Lower leg skin (tissue), 3 donors: ENCODE data around the gene TYW1B.
"Not testable (repeated sequence)": the region's sequence is repeated elsewhere in the genome, so short reads cannot be mapped to it uniquely, and the experiment has no call there.

Source experiments
- POLR2A ChIP-seq, 2 donors: fragments of 450-650 bp; IDR thresholded peaks; one replicate each; pipeline ENCODE4 v1.6.1; 2016 to 2017; ENCODE audit warnings: antibody characterized with exemption in 2 of 2, mild to moderate bottlenecking in 1 of 2, moderate library complexity in 1 of 2
- TF ChIP-seq, protein P1 (sequence below), 3 donors: fragments of 450-650 bp; IDR thresholded peaks; one replicate each; pipeline ENCODE4 v1.5.1; 2016; ENCODE audit warnings: antibody characterized with exemption in 3 of 3, mild to moderate bottlenecking in 3 of 3, moderate library complexity in 2 of 3

DNA sequence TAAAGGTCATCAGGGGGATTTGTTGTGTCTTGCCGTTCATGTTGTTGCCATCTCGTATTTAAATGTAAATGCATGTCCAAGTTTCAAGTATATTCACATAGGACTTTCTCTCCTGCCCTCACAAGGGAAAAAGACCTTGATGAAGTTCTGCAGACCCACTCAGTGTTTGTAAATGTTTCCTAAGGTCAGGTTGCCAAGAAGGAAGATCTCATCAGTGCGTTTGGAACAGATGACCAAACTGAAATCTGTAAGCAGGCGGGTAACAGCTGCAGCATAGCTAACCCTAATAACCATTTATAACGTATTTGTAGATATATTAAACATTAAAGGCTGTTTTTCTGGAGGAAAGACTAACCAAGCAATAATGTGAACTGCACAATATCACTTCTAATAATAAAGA, 2.6 kb upstream of the TYW1B start:
- not testable (repeated sequence) for TF ChIP-seq POLR2A (IDR thresholded peaks at IDR 0.05)
- TF ChIP-seq, protein P1, sequence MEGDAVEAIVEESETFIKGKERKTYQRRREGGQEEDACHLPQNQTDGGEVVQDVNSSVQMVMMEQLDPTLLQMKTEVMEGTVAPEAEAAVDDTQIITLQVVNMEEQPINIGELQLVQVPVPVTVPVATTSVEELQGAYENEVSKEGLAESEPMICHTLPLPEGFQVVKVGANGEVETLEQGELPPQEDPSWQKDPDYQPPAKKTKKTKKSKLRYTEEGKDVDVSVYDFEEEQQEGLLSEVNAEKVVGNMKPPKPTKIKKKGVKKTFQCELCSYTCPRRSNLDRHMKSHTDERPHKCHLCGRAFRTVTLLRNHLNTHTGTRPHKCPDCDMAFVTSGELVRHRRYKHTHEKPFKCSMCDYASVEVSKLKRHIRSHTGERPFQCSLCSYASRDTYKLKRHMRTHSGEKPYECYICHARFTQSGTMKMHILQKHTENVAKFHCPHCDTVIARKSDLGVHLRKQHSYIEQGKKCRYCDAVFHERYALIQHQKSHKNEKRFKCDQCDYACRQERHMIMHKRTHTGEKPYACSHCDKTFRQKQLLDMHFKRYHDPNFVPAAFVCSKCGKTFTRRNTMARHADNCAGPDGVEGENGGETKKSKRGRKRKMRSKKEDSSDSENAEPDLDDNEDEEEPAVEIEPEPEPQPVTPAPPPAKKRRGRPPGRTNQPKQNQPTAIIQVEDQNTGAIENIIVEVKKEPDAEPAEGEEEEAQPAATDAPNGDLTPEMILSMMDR (IDR thresholded peaks at IDR 0.05) = not testable (repeated sequence)
